ENCODE results near the gene MTFR2.
"Not testable (repeated sequence)": the region's sequence is repeated elsewhere in the genome, so short reads cannot be mapped to it uniquely, and the experiment has no call there.

The MTFR2 gene

GRCh38 chr6:136235233-136235564 lies 14.9 kb downstream of the MTFR2 start:
- DNase-seq (ENCODE audit: low read depth in 2 of 2), result no peak

- no peak for DNase-seq (ENCODE audit: low read depth in 2 of 2)
These were observed 17.4 kb downstream of the MTFR2 start for GRCh38 chr6:136232701-136233100.

GRCh38 chr6:136230219-136230853 lies 19.8 kb downstream of the MTFR2 start:
- no peak for DNase-seq (ENCODE audit: low read depth in 2 of 2)

GRCh38 chr6:136228814-136229213 lies 21.3 kb downstream of the MTFR2 start:
- no peak for DNase-seq (ENCODE audit: low read depth in 2 of 2)

- DNase-seq (ENCODE audit: low read depth in 2 of 2), result no peak
These were observed 23.3 kb downstream of the MTFR2 start for GRCh38 chr6:136226674-136227377.

GRCh38 chr6:136226027-136226673 lies 24.0 kb downstream of the MTFR2 start:
- DNase-seq (ENCODE audit: low read depth in 2 of 2), result peak in 1 of 2 donors; percentile 23

- peak in 1 of 2 donors; percentile 13 for DNase-seq (ENCODE audit: low read depth in 2 of 2)
These were observed 24.6 kb downstream of the MTFR2 start for GRCh38 chr6:136225496-136225895.

GRCh38 chr6:136224974-136225373 lies 25.1 kb downstream of the MTFR2 start:
- not testable (repeated sequence) for DNase-seq (ENCODE audit: low read depth in 2 of 2)

GRCh38 chr6:136216503-136217401 lies 33.4 kb downstream of the MTFR2 start:
- no peak for DNase-seq (ENCODE audit: low read depth in 2 of 2)

GRCh38 chr6:136213853-136214252 lies 36.3 kb downstream of the MTFR2 start:
- DNase-seq (ENCODE audit: low read depth in 2 of 2), result no peak

GRCh38 chr6:136213012-136213539 lies 37.0 kb downstream of the MTFR2 start:
- DNase-seq (ENCODE audit: low read depth in 2 of 2), result no peak

GRCh38 chr6:136212608-136213007 lies 37.5 kb downstream of the MTFR2 start:
- no peak for DNase-seq (ENCODE audit: low read depth in 2 of 2)

GRCh38 chr6:136210398-136211165 lies 39.5 kb downstream of the MTFR2 start:
- no peak for DNase-seq (ENCODE audit: low read depth in 2 of 2)

GRCh38 chr6:136209496-136209895 lies 40.6 kb downstream of the MTFR2 start:
- no peak for DNase-seq (ENCODE audit: low read depth in 2 of 2)

GRCh38 chr6:136208783-136209182 lies 41.3 kb downstream of the MTFR2 start:
- DNase-seq (ENCODE audit: low read depth in 2 of 2), result no peak

- DNase-seq (ENCODE audit: low read depth in 2 of 2), result no peak
These were observed 48.4 kb downstream of the MTFR2 start for GRCh38 chr6:136201732-136202131.

GRCh38 chr6:136192902-136193301 lies 57.2 kb downstream of the MTFR2 start:
- no peak for DNase-seq (ENCODE audit: low read depth in 2 of 2)

GRCh38 chr6:136191606-136192312 lies 58.4 kb downstream of the MTFR2 start:
- DNase-seq (ENCODE audit: low read depth in 2 of 2), result no peak

- no peak for DNase-seq (ENCODE audit: low read depth in 2 of 2)
These were observed 61.0 kb downstream of the MTFR2 start for GRCh38 chr6:136189104-136189503.

- DNase-seq (ENCODE audit: low read depth in 2 of 2), result no peak
These were observed 61.6 kb downstream of the MTFR2 start for GRCh38 chr6:136188486-136188885.

All from stimulated activated CD8-positive, alpha-beta memory T cell treated with anti-CD3 and anti-CD28 coated beads, Interleukin-2, amount 100 ng/mL, for 48 hours (primary cell).